ENCODE data around the gene EPHB1.
"Not testable (repeated sequence)": the region's sequence is repeated elsewhere in the genome, so short reads cannot be mapped to it uniquely, and the experiment has no call there.

EPHB1 gene

DNA sequence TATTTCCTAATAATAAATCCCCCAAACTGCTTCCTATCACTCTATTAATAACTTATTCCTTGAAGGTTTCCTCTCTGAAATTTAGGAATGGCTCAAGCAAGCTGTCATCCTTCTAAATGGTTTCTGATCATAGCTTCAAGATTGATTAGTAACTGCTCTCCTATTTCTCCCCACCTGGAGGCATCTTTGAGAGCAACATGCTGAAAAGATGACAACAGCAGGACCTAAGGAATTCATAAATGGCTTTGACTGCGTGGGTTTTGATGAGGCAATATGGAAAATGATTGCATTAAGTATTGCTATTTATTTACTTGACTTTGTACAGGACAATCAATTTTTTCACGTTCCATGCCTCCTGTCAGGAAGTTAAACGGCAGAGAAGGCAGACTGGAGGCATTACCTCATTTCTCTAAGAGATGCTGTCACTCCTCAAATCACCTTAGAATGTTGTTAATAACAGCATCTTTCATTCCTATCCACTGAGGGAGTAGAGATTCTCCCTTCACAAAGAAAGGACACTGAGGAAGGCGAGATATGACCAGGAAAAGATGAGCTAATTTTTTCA lies 256.4 kb downstream of the EPHB1 start:
- ChIA-PET CTCF (no interaction called here), POLR2A (no interaction called here)
- no peak for DNase-seq (ENCODE audit: low read depth, low spot score)
- TF ChIP-seq CTCF (IDR thresholded peaks at IDR 0.05; ENCODE audit: insufficient read depth, low read length, missing control alignments) = no peak
- no peak overlapping the region for H3K4me3 ChIP-seq (ENCODE audit: low read depth, low read length)

DNA sequence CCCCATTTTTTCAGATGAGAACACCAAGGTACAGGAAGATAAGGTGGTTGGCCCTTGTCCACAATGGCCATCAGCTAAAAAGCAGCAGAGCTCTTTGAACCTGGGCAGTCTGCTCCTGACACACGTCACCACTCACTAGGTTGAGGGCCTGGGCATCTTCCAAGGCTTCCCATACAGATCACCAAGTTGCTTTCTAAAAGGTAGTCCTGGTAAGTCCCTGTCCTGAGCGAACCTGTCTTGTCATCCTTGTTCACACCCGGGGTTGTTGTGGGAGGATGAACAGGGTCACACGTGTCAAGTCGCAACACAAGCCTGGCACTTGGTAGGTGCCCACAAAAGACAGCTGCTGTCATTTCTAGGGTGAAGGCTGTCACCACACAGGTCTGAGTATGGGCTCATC lies 260.4 kb downstream of the EPHB1 start:
- no peak for TF ChIP-seq CTCF (IDR thresholded peaks at IDR 0.05; ENCODE audit: insufficient read depth, low read length, missing control alignments)
- no peak overlapping the region for H3K4me3 ChIP-seq (ENCODE audit: low read depth, low read length)
- no peak for DNase-seq (ENCODE audit: low read depth, low spot score)
- ChIA-PET CTCF (no interaction called here), POLR2A (no interaction called here)

- ChIA-PET CTCF (no interaction called here), POLR2A (no interaction called here)
- DNase-seq (ENCODE audit: low read depth, low spot score) = no peak
- no peak overlapping the region for H3K4me3 ChIP-seq (ENCODE audit: low read depth, low read length)
- TF ChIP-seq CTCF (IDR thresholded peaks at IDR 0.05; ENCODE audit: insufficient read depth, low read length, missing control alignments) = no peak
Measured at GRCh38 chr3:135056084-135056730, 261.1 kb downstream of the EPHB1 start.

GRCh38 chr3:135056733-135057310 lies 261.8 kb downstream of the EPHB1 start:
- POLR2A ChIA-PET = no interaction called here
- no peak for DNase-seq (ENCODE audit: low read depth, low spot score)
- no peak overlapping the region for H3K4me3 ChIP-seq (ENCODE audit: low read depth, low read length)
- CTCF ChIA-PET = no interaction called here
- no peak for TF ChIP-seq CTCF (IDR thresholded peaks at IDR 0.05; ENCODE audit: insufficient read depth, low read length, missing control alignments)

DNA sequence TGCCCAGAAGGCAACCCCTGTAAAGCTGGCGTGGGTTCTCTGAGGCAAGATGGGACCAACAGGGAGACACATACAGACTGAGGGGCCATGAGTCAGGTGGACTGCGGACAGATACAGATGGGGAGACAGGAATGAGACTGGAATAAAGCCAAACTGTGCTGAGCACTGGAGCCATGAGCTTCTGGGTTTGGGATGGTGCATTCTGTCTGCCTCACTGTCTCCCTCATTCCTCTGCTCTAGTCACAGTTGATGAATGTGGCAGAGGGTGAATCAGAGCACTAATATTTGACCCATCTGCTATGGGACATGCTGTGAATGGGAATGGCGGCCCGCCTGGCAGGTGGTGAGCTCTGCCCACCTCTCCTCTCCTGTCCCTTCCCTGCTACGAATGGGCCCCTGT lies 262.9 kb downstream of the EPHB1 start:
- POLR2A ChIA-PET = no interaction called here
- no peak for DNase-seq (ENCODE audit: low read depth, low spot score)
- H3K4me3 ChIP-seq (ENCODE audit: low read depth, low read length) = no peak overlapping the region
- TF ChIP-seq CTCF (IDR thresholded peaks at IDR 0.05; ENCODE audit: insufficient read depth, low read length, missing control alignments) = no peak
- CTCF ChIA-PET = no interaction called here

DNA sequence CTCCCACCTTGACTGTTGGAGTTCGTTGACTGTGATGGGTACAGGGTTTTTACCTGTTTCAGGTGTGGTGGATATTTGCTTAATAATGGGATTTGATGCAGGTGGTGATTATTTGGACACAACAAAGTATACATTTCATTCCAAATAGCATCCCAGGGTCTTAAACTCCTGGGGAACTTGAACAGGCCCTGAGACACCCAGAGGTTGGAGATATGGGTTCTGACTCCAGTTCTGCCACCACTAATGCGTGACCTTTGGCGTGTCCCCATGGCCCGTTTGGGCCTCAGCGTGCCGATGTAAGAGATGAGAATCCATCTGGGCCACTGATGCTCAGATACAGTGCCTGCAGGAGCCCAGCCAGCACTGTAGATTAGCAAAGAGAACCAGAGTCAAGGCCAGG lies 264.5 kb downstream of the EPHB1 start:
- TF ChIP-seq CTCF (IDR thresholded peaks at IDR 0.05; ENCODE audit: insufficient read depth, low read length, missing control alignments) = no peak
- ChIA-PET CTCF (no interaction called here), POLR2A (no interaction called here)
- H3K4me3 ChIP-seq (ENCODE audit: low read depth, low read length) = no peak overlapping the region
- DNase-seq (ENCODE audit: low read depth, low spot score) = no peak

GRCh38 chr3:135066844-135067727 lies 272.0 kb downstream of the EPHB1 start:
- POLR2A ChIA-PET; DNase-seq (ENCODE audit: low read depth, low spot score); CTCF ChIA-PET; H3K4me3 ChIP-seq (ENCODE audit: low read depth, low read length): not testable (repeated sequence)

Measured in AG04449 (cell line).